Ecto neural progenitor cell (in vitro differentiated cells): Measurements from ENCODE around the gene SPATS2L.

ENCODE experiments used
- DNase-seq: peaks from one replicate; pipeline ENCODE4 v3.0.0-alpha.2; 2018; ENCODE audit warnings: low spot score

Gene SPATS2L

GRCh38 chr2:200506679-200507078 lies 200.2 kb downstream of the SPATS2L start:
- DNase-seq: no peak

- no peak for DNase-seq
Observed at GRCh38 chr2:200507179-200507578, 200.7 kb downstream of the SPATS2L start.

GRCh38 chr2:200509235-200509611 lies 202.7 kb downstream of the SPATS2L start:
- DNase-seq: no peak

- peak; percentile 94 for DNase-seq
Observed at GRCh38 chr2:200509612-200510433, 203.3 kb downstream of the SPATS2L start, which contains the start of gene KCTD18. TSS of gene KCTD18 (minus strand) at chr2:200510068. CDS start at chr2:200507016, 3,052 bp downstream.

- DNase-seq: no peak
Observed at GRCh38 chr2:200515155-200515554, 208.7 kb downstream of the SPATS2L start.

GRCh38 chr2:200523158-200523557 lies 216.7 kb downstream of the SPATS2L start:
- no peak for DNase-seq

GRCh38 chr2:200523604-200524003 lies 217.1 kb downstream of the SPATS2L start:
- no peak for DNase-seq

GRCh38 chr2:200525066-200525465 lies 218.6 kb downstream of the SPATS2L start:
- DNase-seq: no peak

GRCh38 chr2:200525551-200525881 lies 219.0 kb downstream of the SPATS2L start:
- no peak for DNase-seq

- DNase-seq: peak; percentile 92
Observed at GRCh38 chr2:200525882-200526651, 219.6 kb downstream of the SPATS2L start, which contains the start of gene SGO2. TSS of gene SGO2 (plus strand) at chr2:200526207. CDS start at chr2:200532976, 6,769 bp downstream.

GRCh38 chr2:200528228-200528627 lies 221.7 kb downstream of the SPATS2L start:
- DNase-seq: no peak
